ENCODE data around the gene IGBP1. TPM values are rescaled to one million over a fixed set of nuclear protein-coding genes. Genes with fewer than 3 reads are reported as not detected.
"Not testable (repeated sequence)": the region's sequence is repeated elsewhere in the genome, so short reads cannot be mapped to it uniquely, and the experiment has no call there.

IGBP1 gene
- polyA plus RNA-seq: 47.5 TPM

GRCh38 chrX:70133303-70134115, at the start of gene IGBP1:
TSS of gene IGBP1 (plus strand) at chrX:70133447. CDS start at chrX:70133948, 501 bp downstream.
- peak within 1 kb of the TSS; percentile 95 to 100 (median 99) for H3K4me3 Mint-ChIP-seq
- H3K4me1 Mint-ChIP-seq: peaks cover 2 to 18% (median 5%) of the 10 kb centered on the region in 3 donors
- no peaks in the 10 kb centered on the region for H3K27me3 Mint-ChIP-seq
- no peaks in the 10 kb centered on the region for H3K9me3 Mint-ChIP-seq
- H3K36me3 Mint-ChIP-seq: no peaks in the 10 kb centered on the region
- peak within 1 kb of the TSS; percentile 96 to 99 (median 97) for H3K27ac Mint-ChIP-seq

DNA sequence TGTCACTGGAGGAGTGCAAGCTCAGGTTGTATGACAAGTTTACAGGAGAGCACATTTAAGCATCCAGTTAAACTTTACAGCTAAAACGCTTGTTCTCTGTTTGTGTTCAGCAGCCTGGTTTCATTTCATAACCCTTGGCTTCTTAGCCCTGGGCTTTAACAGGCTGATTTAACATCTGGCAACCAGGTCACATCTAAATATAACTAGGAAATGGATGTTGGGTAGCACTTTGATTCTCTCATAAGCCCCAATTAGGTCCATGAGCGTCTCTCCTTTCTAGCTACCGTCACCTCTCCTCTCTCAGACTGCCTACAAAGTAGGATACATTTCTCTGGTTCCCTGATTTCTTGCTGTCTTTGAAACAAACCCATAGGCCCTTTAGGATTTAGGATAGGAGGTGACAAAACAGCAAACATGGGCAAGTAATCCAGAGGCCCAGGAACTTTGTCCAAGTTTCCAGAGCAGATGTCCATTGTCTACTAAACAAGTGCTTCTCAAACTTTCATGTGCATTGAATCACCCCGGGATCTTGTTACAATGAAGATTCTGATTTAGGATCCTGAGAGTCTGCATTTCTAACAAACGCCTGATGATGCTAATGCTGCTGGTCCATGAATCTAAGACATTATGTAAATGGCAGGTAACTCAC, 48.5 kb upstream of the IGBP1 start:
- Mint-ChIP-seq H3K4me1 (no peaks in the 10 kb centered on the region), H3K9me3 (no peaks in the 10 kb centered on the region), H3K27ac (no peak overlapping the region), H3K27me3 (no peaks in the 10 kb centered on the region), H3K36me3 (no peaks in the 10 kb centered on the region), H3K4me3 (no peak overlapping the region)

DNA sequence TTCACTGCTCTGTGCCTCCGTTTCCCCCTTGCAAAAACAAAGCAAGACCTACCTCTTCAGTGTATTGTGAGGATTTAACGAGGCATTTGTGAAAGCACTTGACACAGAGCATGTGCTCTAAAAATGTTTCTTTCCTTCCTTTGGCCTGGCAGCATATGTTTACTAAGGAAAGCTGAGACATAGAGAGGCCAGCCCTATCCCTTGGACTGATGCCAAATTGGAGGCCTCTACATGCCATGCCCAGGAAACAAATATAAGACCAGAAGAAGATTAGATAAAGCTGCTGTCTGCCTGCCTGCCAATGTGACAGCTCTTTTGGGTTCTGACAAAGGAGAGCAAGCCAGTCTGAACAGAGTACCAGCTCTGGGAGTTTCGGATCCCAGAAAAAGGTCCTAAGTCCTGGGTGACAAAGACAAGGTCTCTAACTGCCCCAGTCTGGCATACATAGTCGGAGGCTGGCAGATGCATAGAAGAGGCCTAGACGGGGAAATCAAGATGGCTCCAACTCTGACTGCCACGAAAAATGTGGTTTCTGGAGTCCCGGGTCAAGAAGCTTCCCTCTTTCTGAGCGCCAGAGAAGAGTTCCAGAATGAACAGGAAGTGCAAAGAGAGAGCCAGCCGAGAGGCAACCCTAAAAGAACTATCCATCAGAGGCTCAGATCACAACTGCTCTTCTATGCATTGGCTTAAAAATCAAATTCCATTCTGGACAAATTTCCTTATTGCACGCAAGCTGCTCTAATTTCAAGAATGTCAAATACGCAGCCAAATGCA, 45.2 kb upstream of the IGBP1 start:
- H3K9me3 Mint-ChIP-seq: no peaks in the 10 kb centered on the region
- H3K27me3 Mint-ChIP-seq: peaks cover 3% of the 10 kb centered on the region
- H3K4me3 Mint-ChIP-seq: no peak overlapping the region
- no peaks in the 10 kb centered on the region for H3K36me3 Mint-ChIP-seq
- H3K27ac Mint-ChIP-seq: no peak overlapping the region
- H3K4me1 Mint-ChIP-seq: no peaks in the 10 kb centered on the region

DNA sequence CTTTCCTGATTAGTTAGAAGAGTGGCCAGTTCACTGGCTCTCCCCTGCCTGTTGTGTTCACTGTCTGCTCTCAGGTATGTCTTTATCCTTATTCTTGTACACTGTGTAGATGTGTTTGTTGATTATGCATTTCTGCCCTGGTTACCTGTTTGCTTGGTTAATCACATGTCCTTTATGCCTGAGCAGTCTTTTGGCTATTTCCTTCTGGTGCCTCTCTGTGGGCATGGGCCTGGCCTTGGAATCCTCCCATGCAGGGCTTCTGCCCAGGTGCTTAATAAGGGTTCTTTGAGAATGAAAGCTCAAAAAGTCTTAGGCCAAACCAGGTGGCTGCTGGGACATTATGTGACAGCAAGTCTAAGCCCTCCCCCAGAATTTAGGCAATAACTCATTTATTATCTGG, 44.5 kb upstream of the IGBP1 start:
- Mint-ChIP-seq H3K36me3 (no peaks in the 10 kb centered on the region), H3K27me3 (peaks cover 3% of the 10 kb centered on the region), H3K4me3 (peak overlapping the region in 1 of 4 donors; percentile 5), H3K27ac (peak overlapping the region in 1 of 3 donors; percentile 32), H3K4me1 (no peaks in the 10 kb centered on the region), H3K9me3 (no peaks in the 10 kb centered on the region)

DNA sequence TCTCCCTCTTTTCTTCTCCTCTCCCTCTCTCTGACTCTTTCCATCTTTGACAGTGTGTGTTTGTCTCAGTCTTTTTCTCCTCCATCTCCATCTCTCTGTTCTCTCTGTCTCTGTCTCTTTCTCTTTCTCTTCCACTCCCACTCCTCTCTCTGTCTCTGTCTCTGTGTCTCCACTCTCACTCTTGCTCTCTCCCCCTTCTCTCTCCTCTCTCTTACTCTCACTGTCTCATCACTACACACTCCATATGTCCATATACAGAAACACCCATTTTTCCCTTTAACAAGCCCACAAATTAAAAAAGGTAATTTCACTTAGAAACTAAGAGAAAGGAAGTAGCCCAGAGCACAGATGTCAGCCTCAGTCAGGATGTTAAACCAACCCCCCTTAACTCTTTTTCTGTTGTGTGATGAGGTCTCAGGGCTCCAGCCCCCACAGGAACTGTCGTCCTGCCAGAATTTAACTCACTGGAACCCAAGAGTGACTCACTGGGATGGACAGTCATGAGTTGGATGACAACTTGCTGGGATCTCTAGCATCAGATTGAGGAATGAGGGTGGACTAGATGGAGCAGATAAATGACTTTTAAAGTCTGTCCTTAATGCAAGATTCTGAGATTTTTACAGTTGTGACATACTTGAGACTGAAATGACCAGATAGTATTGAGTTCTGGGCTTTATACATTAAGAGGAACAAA, 43.5 kb upstream of the IGBP1 start:
- no peaks in the 10 kb centered on the region for H3K9me3 Mint-ChIP-seq
- H3K4me3 Mint-ChIP-seq: no peak overlapping the region
- no peaks in the 10 kb centered on the region for H3K36me3 Mint-ChIP-seq
- no peaks in the 10 kb centered on the region for H3K4me1 Mint-ChIP-seq
- H3K27ac Mint-ChIP-seq: no peak overlapping the region
- peaks cover 3% of the 10 kb centered on the region for H3K27me3 Mint-ChIP-seq

DNA sequence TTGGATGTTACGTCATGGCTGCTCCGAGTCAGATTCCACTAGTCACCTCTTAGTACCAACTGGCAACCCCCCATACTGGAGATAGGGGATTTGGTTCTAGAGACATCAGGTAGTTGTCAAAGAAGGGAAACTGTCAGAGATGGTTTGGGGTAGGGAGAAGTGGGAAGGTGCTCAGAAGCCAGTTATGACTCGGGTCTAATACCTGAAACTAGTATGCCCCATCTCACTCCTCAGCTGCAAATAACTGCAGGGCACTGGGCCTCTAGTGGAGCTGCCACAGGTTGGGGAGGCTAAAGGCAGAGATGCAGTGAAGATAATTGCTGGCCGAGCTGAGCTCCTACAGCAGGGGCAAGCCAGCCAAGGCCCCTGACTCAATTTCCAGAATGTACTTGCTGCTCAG, 41.0 kb upstream of the IGBP1 start:
- H3K27me3 Mint-ChIP-seq: peaks cover 3% of the 10 kb centered on the region
- no peaks in the 10 kb centered on the region for H3K36me3 Mint-ChIP-seq
- no peaks in the 10 kb centered on the region for H3K9me3 Mint-ChIP-seq
- no peak overlapping the region for H3K4me3 Mint-ChIP-seq
- H3K27ac Mint-ChIP-seq: no peak overlapping the region
- H3K4me1 Mint-ChIP-seq: no peaks in the 10 kb centered on the region

GRCh38 chrX:70096052-70096451, 37.2 kb upstream of the IGBP1 start:
- Mint-ChIP-seq H3K36me3 (no peaks in the 10 kb centered on the region), H3K4me3 (no peak overlapping the region), H3K27me3 (peaks cover 12% of the 10 kb centered on the region), H3K9me3 (peaks cover 0 to 2% (median 0%) of the 10 kb centered on the region in 3 donors), H3K27ac (no peak overlapping the region), H3K4me1 (no peaks in the 10 kb centered on the region)

DNA sequence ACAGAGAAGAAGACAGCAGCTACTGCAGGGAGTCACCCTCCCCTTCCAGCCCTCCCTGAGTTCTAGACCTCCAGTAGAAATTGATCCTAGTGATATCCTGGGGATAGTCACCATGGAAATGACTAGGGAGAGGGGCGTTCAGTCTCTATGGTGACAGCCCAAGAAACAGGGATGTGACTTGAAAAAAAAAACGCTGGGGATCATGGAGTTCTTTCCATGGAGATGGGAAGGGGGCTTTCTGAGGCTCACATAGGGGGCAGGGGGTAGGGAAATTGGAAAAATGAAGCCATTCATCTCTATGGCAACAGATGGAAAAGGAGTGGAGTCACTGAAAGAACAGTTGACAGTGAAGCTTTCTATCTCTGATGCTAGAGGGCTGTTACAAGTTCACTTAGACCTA, 28.0 kb upstream of the IGBP1 start:
- no peaks in the 10 kb centered on the region for H3K27me3 Mint-ChIP-seq
- no peaks in the 10 kb centered on the region for H3K36me3 Mint-ChIP-seq
- no peaks in the 10 kb centered on the region for H3K9me3 Mint-ChIP-seq
- peak overlapping the region in 1 of 3 donors; percentile 35 for H3K27ac Mint-ChIP-seq
- H3K4me3 Mint-ChIP-seq: no peak overlapping the region
- H3K4me1 Mint-ChIP-seq: no peaks in the 10 kb centered on the region

GRCh38 chrX:70111436-70112026, 21.7 kb upstream of the IGBP1 start:
- peaks cover 1 to 14% (median 8%) of the 10 kb centered on the region in 3 donors for H3K9me3 Mint-ChIP-seq
- H3K4me1 Mint-ChIP-seq, H3K36me3 Mint-ChIP-seq, H3K27ac Mint-ChIP-seq, H3K27me3 Mint-ChIP-seq, H3K4me3 Mint-ChIP-seq: not testable (repeated sequence)

DNA sequence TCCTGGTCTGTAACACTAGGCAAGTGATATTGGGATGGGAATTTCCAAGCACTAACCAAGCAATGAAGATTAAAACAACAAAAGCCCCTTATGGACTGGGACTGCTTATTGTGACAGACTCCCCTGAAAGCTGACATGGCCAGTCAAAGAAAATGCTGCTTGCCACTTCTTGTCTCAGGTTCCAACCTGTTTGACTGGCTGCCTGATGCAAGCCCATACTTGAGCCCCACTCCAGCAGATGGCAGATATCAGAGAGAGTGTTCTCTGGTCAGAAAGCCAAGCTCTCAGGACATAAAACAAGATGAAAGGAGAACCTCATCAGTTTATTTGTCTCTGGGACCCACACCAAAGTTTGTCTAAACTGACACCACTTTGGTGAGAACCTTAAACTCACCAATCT, 15.5 kb upstream of the IGBP1 start:
- peaks cover 0 to 4% (median 0%) of the 10 kb centered on the region in 3 donors for H3K9me3 Mint-ChIP-seq
- H3K36me3 Mint-ChIP-seq: no peaks in the 10 kb centered on the region
- peaks cover 5% of the 10 kb centered on the region for H3K27me3 Mint-ChIP-seq
- no peaks in the 10 kb centered on the region for H3K4me1 Mint-ChIP-seq
- peak overlapping the region in 1 of 4 donors; percentile 32 for H3K4me3 Mint-ChIP-seq
- no peak overlapping the region for H3K27ac Mint-ChIP-seq

DNA sequence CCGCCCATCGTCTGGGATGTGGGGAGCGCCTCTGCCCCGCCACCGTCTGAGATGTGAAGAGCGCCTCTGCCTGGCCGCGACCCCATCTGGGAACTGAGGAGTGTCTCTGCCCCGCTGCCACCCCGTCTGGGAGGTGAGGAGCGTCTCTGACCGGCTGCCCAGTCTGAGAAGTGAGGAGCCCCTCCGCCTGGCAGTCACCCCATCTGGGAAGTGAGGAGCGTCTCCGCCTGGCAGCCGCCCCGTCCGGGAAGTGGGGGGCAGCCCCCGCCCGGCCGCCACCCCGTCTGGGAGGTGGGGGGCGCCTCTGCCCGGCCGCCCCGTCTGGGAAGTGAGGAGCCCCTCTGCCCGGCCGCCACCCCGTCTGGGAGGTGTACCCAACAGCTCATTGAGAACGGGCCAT, 10.2 kb upstream of the IGBP1 start:
- H3K36me3 Mint-ChIP-seq, H3K4me3 Mint-ChIP-seq, H3K4me1 Mint-ChIP-seq, H3K27ac Mint-ChIP-seq, H3K9me3 Mint-ChIP-seq, H3K27me3 Mint-ChIP-seq: not testable (repeated sequence)

DNA sequence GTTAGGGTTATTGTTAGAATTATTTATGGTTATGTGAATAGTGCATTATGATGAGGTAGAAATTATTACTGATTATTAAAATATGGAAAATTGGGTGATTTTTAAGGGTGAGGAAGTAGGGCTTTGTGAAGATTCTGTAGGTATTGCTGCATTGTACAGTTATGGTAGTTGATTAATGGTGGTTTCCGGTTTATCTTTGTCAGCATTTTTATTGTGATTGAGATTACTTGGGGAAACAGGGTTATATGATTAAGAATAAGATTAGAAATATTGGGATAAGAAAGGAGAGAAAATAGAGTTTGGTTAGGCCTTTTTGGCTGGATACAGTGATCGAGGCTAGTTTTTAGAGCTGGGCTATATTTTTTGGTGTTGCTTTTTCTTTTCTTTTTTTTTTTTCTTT, 8.6 kb upstream of the IGBP1 start:
- Mint-ChIP-seq H3K27me3 (no peaks in the 10 kb centered on the region), H3K27ac (no peak overlapping the region), H3K4me1 (peaks cover 0 to 2% (median 0%) of the 10 kb centered on the region in 3 donors), H3K36me3 (no peaks in the 10 kb centered on the region), H3K4me3 (no peak overlapping the region), H3K9me3 (peaks cover 0 to 4% (median 0%) of the 10 kb centered on the region in 3 donors)

DNA sequence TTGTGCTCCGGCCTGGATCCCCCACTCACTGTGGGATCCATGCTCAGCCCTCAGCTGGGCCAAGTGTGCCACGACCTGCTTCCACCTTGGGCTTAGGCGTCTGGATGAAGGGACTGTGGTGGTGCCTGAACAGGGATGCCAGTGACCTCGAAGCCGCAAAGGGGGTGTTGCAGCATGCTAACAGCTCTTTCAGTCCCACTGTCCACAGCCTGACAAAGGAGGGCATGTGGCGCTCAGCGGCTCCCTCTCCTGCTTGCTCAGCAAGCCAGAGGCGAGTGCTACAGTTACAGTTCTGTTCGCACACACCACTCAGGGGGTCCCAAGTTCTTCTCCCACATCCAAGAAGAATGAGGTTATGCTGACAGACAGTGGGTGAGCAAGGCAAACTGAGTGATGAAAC, 5.2 kb upstream of the IGBP1 start:
- Mint-ChIP-seq H3K27me3 (no peaks in the 10 kb centered on the region), H3K4me3 (peak overlapping the region in 1 of 4 donors; percentile 25), H3K36me3 (no peaks in the 10 kb centered on the region), H3K27ac (no peak overlapping the region), H3K4me1 (peaks cover 0 to 8% (median 0%) of the 10 kb centered on the region in 3 donors), H3K9me3 (no peaks in the 10 kb centered on the region)

- Mint-ChIP-seq H3K27ac (no peak overlapping the region), H3K27me3 (no peaks in the 10 kb centered on the region), H3K4me1 (peaks cover 0 to 10% (median 5%) of the 10 kb centered on the region in 3 donors), H3K9me3 (no peaks in the 10 kb centered on the region), H3K4me3 (no peak overlapping the region), H3K36me3 (no peaks in the 10 kb centered on the region)
Measured at GRCh38 chrX:70129816-70130215, 3.4 kb upstream of the IGBP1 start.
